ENCODE results near the gene ST14.
"Not testable (repeated sequence)": the region's sequence is repeated elsewhere in the genome, so short reads cannot be mapped to it uniquely, and the experiment has no call there.

The ST14 gene

DNA sequence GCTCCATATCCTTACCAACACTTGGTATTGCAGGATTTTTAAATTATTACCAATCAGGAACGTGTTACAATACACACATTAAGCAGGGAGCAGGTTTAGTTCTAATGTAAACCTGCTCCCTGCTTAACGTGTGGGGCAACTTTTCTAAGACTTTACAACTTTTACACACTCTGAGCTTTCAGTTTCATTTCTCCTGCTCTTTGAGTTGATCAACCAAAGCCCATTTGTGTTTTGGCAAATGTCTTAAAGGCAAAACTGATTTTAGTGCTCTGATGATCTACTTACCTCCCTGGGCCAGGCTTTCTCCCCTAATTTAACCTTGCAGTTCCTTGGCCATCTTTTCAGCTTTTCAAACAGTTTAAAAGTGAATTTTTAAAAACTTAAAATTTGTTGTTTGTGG lies 84.2 kb downstream of the ST14 start:
- DNase-seq, result no peak

DNA sequence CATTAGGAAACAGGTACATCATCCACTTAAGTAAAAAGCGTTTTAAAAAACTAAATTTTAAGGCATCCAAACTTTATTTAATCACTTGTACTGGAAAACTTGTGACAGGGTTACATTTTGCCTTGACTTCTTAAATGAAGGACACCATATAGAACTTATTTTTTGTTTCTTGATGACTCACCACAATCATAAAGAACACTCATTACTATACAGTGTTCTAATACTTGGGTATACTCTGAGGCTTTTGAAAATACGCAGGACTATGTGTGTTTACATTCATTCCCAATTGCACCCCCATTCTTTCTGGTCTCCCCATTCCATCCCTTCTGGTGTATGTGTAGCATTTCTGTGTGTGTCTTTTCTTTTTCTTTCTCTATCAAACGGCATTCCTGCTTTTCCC lies 85.3 kb downstream of the ST14 start:
- no peak for DNase-seq

GRCh38 chr11:130245375-130245774 lies 85.8 kb downstream of the ST14 start:
- DNase-seq, result not testable (repeated sequence)

GRCh38 chr11:130246270-130246669 lies 86.7 kb downstream of the ST14 start:
- no peak for DNase-seq

DNA sequence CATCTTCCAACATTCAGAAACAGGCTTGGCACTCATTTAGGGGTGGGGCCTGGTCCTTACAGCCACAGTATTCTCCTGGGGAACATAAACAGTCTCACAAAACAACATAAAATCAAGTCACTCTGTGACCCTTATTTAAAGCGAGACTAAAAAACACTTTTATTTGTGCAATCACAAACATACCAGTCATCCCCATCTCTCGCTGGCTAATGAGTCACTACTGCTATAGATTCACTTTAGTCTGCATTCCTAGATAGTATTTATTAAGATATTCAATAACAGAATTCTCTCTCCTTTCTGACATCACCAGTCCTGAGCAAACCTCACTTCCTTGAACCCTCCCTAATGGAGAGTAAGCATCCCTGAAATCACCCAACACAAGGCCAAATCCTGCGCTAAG lies 87.2 kb downstream of the ST14 start:
- DNase-seq, result no peak

DNA sequence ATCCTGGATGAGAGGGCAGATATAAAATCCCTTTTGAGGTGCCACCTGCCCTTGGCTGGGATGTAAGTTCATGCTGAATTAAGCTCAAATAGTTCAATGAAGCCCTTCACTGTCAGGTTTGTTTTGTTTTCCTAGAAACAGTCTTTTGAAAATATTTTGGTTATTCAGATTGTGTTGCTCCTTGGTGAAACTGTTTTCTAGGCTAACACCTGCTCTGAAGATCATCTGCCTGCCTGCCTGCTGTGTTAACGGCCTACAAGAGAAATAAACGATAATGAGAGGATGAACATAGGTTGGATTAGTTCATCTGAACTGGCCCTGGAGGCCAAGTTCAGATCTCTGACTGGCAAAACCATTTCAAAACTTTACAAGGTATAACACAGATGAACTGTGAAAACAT lies 87.7 kb downstream of the ST14 start:
- DNase-seq, result no peak

- no peak for DNase-seq
These were observed 89.8 kb downstream of the ST14 start for GRCh38 chr11:130249371-130249770.

GRCh38 chr11:130249929-130250328 lies 90.3 kb downstream of the ST14 start:
- DNase-seq, result not testable (repeated sequence)

DNA sequence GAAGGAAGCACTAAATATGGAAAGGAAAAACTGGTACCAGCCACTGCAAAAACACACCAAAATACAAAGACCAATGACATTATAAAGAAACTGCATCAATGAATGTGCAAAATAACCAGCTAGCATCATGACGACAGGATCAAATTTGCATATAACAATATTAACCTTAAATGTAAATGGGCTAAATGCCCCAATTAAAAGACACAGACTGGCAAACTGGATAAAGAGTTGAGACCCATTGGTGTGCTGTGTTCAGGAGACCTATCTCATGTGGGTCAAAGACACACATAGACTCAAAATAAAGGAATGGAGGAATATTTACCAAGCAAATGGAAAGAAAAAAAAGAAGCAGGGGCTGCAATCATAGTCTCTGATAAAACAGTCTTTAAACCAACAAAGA lies 92.2 kb downstream of the ST14 start:
- not testable (repeated sequence) for DNase-seq
